DMS53 treated with DMSO at 0.1 percent for 48 hours (cell line): ENCODE measurements around the gene S100G.

ENCODE experiments used
- DNase-seq: peaks from one replicate; lab custom pipeline; 2025; ENCODE audit not compliant: unreplicated experiment; lab: John Stamatoyannopoulos, UW

S100G gene

GRCh38 chrX:16646366-16647138 is 3.4 kb upstream of the S100G start:
- no peak for DNase-seq

- no peak for DNase-seq
Observed at GRCh38 chrX:16651391-16652024, 1.6 kb downstream of the S100G start.

DNA sequence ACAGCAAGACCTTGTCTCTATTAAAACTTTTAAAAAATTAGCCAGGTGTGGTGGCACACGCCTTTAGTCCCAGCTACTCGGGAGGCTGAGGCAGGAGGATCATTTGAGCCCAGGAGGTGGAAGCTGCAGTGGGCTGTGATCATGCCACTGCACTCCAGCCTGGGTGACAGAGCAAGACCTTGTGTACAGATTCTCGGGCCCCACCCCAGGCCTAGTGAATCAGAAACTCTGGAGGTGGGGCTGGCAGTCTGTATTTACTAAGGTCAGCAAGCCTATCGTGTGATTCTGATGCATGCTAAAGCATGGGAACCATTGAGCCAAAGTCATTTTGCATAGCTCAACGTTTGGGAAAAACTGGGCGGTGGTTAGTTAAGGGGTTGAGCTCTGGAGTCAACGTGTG is 3.5 kb downstream of the S100G start:
- DNase-seq, result no peak

- no peak for DNase-seq
Observed at GRCh38 chrX:16654093-16654492, 4.1 kb downstream of the S100G start.

- DNase-seq, result no peak
Observed at GRCh38 chrX:16658284-16658683, 8.3 kb downstream of the S100G start.

- no peak for DNase-seq
Observed at GRCh38 chrX:16659321-16659720, 9.4 kb downstream of the S100G start.

GRCh38 chrX:16661495-16661894 is 11.5 kb downstream of the S100G start:
- no peak for DNase-seq

DNA sequence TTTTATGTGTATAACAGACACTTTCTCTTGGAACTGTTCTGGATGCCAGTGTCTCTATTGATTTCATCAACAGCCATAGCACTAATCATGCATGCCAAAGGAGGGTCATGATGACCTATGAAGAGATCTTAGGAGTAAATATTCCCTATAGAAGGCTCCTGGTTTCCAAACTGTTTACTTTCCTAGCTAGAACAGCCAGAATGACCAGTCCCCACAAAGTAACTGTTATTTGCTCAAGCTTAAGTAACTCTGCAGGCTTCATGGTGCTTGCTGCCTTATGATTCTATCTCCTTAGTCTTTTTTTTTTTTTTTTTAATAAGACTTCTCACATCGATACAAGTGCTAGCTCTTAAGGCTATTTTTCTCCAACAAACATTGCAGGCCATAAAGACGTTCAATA is 12.4 kb downstream of the S100G start:
- no peak for DNase-seq

GRCh38 chrX:16664074-16664473 is 14.1 kb downstream of the S100G start:
- DNase-seq, result no peak

DNA sequence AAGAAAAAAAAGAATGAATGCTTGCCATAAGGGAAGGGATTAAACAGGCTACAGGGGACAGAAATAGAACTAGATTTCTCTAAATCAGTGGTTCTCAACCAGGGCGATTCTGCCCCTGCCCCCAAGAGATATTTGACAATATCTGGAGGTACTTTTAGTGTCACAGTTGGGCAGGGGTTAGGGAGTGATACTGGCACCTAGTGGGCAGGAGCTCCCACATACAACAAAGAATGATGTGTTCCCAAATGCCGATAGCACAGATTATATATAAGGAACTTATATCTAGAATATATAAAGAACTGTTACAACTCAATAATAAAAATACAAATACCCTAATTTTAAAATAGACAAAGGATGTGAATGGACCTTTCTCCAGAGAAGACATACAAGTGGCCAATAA is 14.7 kb downstream of the S100G start:
- no peak for DNase-seq

- DNase-seq, result no peak
Observed at GRCh38 chrX:16665089-16665488, 15.1 kb downstream of the S100G start.

- no peak for DNase-seq
Observed at GRCh38 chrX:16666541-16666940, 16.6 kb downstream of the S100G start.

GRCh38 chrX:16671005-16671404 is 21.0 kb downstream of the S100G start:
- peak; percentile 3 for DNase-seq

- no peak for DNase-seq
Observed at GRCh38 chrX:16678689-16679088, 28.7 kb downstream of the S100G start.

DNA sequence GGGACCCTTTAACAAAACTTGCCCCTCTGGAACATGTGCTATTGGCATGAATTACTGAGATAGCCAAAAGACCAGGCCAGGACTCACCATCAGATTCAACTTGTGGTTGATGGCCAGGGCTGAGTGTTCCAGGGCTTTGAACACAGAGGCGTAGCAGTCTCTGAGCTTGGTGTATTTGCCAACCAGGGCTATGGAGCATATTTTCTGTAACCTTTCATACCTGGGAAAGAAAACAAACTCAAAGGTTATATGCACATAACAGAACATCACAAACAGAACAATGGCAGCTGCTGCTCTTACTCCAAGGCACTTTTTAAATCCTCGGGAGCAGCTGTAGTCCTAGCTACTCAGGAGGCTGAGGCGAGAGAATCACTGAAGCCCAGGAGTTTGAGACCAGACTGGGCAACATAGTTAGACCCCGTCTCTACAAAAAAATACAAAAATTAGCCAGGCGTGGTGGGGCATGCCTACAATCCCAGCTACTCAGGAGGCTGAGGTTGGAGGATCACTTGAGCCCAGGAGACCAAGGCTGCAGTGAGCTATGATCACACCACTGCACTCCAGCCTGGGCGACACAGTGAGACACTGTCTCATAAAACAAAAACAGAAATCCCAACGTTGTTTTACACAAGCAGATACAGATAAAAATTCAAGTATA is 33.2 kb downstream of the S100G start:
- no peak for DNase-seq

DNA sequence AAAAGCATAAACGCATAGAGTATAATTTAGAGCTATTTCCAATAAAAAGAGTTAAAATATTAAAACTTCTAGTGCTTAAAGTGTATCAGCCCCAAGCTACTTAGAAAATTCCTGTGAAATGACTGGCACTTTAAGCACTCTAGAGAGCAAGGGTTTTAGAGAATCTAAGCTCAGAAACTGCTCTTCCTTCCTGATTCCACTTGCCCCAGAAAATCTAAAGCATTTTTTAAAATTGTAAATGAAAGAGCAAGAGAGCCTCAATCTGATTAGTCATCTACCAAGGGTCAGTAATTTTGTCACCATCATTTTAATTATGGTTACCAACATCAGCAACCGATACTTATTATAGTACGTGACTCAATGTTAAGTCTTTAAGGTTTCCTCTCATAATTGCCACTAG is 37.6 kb downstream of the S100G start:
- DNase-seq, result no peak

DNA sequence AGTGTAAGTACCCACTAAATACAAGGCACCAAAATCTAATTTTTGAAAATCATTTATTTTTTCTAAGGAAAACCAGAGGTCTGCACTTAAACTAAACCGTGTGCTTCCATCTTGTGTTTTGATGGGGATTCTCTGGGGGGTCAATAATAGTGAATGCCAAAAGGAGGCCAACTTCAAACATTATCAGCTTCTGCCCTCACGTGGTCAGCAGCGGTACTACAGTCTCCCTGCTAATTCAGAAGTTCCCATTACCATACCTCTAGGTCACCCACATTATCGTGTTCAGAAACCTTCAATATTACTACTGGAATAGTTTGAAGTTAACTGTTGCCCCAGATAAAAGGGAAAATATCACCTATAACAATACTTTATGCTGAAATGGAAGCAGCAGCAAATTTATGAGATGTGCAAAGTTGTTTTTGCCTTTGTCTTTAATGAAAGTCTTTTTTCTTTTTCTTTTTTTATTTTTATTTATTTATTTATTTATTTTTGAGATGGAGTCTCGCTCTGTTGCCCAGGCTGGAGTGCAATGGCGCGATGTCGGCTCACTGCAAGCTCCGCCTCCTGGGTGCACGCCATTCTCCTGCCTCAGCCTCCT is 45.2 kb downstream of the S100G start:
- DNase-seq, result peak; percentile 16

GRCh38 chrX:16696956-16697355 is 47.0 kb downstream of the S100G start:
- no peak for DNase-seq

GRCh38 chrX:16699389-16699788 is 49.4 kb downstream of the S100G start:
- no peak for DNase-seq

- no peak for DNase-seq
Observed at GRCh38 chrX:16700734-16701133, 50.8 kb downstream of the S100G start.

- no peak for DNase-seq
Observed at GRCh38 chrX:16702700-16703599, 53.0 kb downstream of the S100G start.
